HG03045 (cell line): ENCODE results near the gene PXN.
A peak's percentile ranks its signal among the peaks of the same experiment; 100 is the strongest.

ENCODE experiments used
- ATAC-seq: cut with Tn5 transposase; IDR thresholded peaks from one replicate; pipeline ENCODE4 v1.9.1; 2021; ENCODE audit warnings: mild to moderate bottlenecking, moderate library complexity; ENCODE audit not compliant: unreplicated experiment

Gene PXN

DNA sequence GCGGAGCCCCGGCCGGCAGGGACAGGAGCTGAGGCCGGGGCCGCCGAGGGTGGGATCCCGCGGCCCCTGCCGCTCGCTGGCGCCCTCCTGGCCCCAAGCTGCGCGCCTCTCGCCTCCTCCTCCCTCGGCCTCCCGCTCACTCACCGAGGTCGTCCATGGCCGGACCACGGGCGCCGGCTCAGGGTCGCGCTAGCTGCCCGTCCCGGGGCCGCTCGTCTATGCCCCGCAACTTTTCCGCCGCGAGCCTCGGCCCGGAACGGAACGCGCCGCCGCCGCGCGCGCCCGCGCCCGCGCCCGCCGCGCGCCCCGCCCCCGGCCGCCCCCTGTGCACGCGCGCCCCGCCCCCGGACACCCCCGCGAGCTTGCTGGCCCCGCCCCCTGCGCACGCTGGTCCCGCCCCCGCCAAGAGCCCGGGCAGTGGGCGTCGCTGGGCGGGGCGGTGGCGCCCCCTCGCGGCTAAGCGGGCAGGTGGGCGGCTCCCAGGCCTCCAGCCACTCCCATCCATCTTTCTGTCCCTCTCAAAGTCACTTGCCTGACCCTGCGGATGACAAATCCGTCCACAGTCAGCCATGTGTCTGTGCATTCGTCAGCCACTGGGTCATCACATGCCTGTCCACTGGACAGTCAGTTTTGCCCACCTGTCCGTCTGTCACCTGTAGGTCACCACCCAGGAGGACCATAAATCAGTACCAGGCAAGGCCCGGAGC lies at the start of gene PXN:
PXN (minus strand) TSS at position 258 of the 707 bp plus-strand sequence; CDS start at position 157, 101 bp downstream.
- peak; percentile 70 for ATAC-seq

DNA sequence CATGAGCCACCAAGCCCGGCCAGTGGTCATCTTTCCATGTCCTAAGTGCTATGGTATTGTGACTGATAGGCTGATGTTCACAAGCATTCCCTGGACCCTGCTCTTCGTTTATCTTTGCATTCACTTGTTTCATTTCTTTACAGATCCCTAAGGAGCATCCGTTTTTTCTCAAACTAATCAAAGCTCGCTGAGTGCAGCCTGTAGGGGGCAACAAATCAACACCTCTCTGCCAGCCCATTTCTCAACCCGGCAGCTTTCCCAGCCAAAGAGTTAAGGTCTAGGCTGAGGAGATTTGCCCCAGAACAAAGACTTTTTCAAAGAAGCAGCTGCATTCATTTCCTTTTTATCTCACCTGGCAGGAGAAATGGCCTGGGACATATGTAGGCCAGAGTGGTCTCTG lies 48.7 kb upstream of the PXN start:
- ATAC-seq, result no peak

DNA sequence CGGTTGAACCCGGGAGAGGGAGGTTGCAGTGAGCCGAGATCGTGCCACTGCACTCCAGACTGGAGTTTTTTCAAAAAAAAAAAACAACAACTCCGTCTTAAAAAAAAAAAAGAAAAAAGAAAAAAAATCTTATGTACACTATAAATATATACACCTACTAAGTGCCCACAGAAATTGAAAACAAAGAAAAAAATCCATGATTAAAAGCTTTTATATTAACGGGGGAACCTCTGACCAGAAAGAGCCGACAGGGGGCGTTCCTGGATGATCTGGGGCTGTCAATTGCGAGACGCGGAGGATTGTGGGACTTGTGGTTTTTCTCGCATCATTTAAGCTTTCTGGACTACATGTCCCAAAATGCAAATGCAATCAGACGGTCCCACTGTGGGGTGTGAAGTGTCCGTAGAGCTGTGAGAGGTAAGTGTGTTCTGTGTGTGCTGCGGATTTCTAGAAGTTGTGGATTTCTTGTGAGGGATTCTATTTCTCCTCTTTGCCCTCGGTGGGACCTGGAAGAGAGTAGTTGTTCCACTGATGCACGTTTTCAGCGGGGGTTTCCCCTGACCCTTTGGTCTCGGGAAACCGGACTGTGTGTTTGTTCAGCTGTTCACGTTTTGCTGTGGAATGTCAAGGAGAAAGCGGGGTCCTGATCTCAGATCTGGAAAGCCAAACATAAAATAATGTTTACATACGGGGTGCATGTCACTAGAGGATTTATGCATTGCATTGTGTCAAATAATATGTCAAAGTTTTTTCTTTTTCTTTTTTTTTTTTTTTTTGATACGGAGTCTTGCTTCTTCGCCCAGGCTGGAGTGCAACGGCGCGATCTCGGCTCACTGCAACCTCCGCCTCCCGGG lies 36.7 kb upstream of the PXN start, which contains the start of gene SIRT4:
SIRT4 (plus strand) TSS at position 360 of the 854 bp plus-strand sequence. CDS start 1,241 bp downstream, outside the sequence.
- peak; percentile 91 for ATAC-seq

DNA sequence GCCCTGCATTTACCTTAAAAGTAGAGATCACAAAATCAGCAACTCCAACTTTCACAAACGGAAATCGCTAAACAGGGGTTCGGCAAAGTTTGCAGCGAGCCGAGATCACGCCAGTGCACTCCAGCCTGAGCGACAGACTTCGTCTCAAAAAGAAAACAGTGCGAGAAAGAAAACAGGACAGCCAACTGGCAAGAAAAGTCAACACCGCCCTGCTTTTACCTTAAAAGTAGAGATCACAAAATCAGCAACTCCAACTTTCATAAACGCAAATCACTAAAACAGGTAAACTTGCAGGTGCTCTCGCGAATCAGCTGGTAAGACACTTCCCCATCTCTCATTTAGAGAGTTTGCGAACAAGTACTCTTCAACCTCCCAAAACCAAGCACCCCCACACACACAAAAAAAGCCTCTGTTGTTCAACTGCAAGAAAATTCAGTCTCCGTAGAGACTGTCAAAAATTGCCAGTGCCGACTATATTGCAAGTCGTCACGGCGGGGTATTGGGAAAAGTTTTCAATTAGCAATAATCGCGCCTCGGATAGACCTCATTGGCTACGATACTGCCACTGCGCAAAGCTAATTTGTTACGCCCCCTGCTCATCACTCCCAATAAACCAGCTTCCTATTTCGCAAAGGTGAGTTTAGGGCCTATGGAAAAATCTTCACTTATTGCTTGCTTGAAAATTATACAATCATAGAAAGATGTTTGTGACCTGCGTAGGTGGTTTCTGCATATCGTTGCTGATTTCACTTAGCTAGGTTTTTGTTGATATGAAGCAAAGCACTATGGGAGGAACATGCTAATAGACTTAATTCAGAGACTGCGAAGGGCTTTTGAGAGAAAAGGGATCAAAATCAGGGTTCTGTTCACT lies 27.4 kb upstream of the PXN start, which contains the start of gene RNU4-1:
RNU4-1 (minus strand) TSS at position 577 of the 871 bp plus-strand sequence.
- peak; percentile 43 for ATAC-seq

DNA sequence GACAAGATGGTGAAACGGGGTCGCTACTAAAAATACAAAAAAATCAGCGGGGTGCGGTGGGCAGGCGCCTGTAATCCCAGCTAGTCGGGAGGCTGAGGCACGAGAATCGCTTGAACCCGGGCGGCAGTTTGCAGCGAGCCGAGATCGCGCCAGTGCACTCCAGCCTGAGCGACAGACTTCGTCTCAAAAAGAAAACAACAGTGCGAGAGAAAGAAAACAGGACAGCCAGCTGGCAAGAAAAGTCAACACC lies 26.8 kb upstream of the PXN start:
- ATAC-seq, result peak; percentile 4

DNA sequence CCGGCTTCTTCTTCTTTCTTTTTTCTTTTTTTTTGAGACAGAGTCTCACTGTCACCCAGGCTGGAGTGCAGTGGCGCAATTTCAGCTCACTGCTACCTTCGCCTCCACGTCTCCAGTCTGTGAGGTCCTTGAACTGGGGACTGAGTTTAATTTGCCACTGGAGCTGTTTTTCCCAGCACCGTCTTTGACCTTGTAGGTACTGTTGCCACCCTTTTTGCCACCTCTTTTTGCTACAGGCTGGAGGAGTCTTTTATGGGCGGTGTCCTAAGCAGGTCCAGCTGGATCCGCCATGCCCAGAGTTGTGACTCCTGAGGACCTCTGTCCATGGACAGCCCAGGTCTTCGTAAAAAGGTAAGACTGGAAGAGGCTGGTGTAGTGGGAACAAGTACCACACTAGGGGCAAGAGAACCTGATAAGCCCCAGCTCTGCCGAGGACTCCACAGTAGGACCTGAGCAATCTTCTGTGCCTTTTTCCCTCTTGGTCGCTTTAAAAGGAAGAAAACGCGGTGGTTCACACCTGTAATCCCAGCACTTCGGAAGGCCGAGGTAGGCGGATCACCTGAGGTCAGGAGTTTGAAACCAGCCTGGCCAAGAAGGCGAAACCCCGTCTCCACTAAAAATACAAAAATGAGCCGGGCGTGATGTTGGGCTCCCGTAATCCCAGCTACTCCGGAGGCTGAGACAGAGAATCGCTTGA lies 25.2 kb upstream of the PXN start:
- ATAC-seq, result peak; percentile 0

DNA sequence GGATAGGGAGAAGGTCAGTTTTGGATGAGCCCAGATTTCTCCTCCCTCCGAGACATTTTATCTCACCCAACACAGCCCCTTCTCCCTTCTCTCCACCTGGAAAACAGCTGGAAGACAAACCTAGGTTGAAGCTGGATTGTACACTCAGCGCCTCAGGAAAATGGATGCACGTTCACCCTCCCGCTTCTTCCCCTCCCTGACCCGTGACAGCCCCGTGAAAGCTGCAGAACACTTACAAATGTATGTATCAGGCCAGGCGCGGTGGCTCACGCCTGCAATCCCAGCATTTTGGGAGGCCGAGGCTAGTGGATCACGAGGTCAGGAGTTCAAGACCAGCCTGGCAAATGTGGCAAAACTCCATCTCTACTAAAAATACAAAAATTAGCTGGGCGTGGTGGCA lies 22.0 kb upstream of the PXN start:
- ATAC-seq, result no peak

DNA sequence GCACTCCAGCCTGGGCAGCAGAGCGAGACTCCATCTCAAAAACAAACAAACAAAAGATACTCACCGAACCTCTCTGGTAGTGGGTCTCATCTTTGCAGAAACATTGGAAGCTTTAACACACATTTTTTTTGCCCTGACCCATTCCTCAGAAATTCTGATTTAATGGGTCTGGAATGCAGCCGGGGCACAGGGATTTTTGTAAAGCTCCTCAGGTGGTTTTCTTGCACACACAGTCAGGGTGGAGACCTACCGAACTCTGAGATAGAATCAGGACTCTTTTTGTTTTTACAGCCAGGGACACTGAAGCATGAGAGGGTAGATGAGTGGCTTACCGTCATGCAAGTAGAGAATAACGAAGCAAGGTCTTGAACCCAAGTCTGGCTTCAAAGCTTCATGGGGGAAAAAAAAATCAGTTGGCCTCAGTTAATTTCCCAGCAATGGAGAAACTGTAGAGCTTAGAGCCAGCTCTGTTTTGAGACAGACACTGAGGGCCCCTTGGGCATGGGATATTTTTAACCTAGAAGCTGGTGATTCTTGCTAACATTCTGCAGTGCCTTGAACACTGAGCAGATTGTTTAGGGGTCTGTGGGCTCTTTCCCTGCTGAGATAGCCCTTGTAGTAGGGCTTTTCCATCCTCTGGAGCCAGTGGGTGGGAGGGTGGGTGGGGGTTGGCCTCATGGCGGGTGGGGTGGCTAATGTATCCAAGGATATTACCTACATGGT lies 21.4 kb upstream of the PXN start:
- ATAC-seq, result no peak

DNA sequence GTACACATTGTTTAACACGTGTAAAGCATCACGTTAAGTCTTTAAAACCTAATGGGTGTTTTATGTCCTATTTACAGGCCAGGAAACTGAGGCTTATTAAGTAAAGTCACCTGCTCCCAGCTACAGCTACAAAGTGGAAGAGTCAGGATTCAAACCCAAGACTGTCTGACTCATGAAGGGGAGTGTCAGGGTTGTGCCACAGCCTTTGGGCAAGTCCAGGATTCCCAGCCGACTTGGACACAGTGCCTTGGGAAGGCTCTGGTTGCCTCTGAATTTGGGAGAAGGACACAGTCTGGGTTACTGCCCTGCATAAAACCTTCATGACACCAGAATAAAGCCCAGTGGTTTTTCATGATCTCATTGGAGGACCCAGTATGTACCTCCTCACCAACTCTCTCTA lies 18.9 kb upstream of the PXN start:
- no peak for ATAC-seq

DNA sequence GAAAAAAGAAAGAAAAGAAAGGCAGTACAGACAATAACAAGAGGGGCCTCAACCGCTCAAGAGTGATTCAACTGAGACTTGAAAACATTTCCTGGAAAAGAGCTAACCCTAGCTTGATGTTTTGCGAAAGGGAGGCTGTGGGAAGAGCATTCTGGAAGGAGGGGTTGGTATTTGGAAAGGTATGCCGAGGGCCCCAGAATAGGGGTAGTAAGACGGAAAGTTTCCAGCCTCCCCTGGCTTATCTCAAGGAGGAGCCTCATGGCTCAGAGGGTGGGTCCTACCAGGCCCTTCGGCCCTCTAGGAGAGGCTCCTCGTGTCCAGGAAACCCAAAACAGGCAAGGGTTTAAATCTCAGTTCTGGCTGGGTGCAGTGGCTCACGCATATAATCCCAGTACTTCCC lies 17.8 kb upstream of the PXN start:
- no peak for ATAC-seq

DNA sequence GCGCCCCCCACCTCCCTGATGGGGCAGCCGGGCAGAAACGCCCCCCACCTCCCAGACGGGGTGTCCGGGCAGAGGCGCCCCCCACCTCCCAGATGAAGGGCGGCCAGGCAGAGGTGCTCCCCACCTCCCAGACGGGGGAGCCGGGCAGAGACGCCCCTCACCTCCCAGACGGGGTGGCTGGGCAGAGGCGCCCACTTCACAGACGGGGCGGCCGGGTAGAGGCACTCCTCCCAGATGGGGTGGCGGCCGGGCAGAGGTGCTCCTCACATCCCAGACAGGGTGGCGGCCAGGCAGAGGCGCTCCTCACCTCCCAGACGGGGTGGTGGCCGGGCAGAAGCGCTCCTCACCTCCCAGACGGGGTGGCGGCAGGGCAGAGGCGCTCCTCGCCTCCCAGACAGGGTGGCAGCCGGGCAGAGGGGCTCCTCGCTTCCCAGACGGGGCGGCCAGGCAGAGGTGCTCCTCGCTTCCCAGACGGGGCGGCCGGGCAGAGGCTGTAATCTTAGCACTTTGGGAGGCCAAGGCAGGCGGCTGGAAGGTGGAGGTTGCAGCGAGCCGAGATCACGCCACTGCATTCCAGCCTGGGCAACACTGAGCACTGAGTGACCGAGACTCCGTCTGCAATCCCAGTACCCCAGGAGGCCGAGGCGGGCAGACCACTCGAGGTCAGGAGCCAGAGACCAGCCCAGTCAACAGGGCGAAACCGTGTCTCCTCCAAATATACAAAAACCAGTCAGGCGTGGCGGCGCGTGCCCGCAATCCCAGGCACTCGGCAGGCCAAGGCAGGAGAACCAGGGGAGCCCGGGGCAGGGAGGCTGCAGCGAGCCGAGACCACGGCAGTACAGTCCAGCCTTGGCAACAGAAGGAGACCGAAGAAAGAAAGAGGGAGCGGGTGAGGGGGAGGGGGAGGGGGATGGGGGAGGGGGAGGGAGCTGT lies 12.9 kb upstream of the PXN start:
- ATAC-seq, result no peak

DNA sequence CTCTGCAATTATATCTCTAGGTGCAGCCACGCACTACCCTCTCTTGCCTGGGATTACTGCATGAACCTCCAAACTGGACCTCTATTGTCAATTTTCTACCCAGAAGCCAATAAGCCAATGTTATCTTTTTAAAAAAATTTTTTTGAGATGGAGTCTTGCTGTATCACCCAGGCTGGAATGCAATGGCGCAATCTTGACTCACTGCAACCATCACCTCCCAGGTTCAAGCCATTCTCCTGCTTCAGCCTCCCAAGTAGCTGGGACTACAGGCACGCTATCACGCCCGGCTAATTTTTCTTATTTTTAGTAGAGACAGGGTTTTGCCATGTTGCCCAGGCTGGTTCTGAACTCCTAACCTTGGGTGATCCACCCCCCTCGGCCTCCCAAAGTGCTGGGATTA lies 11.2 kb upstream of the PXN start:
- ATAC-seq, result no peak

DNA sequence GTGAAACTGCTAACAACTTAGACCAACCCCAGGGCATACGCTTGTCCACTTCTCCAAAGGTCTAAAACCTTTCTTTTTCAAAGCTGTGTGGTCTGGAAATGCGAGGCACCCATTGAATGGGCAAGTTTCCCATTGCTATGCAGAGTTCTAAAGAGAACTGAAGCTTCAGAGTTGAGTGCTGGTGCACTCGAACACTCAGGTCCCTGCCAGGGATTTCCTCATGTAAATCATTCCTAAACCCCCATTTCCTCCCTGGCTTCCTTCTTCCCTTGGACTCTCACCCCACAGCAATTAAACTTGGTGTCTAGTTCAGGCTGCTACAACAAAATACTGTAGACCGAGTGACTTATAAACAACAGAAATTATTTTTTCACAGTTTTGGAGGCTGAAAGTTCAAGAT lies 2.2 kb upstream of the PXN start:
- no peak for ATAC-seq

DNA sequence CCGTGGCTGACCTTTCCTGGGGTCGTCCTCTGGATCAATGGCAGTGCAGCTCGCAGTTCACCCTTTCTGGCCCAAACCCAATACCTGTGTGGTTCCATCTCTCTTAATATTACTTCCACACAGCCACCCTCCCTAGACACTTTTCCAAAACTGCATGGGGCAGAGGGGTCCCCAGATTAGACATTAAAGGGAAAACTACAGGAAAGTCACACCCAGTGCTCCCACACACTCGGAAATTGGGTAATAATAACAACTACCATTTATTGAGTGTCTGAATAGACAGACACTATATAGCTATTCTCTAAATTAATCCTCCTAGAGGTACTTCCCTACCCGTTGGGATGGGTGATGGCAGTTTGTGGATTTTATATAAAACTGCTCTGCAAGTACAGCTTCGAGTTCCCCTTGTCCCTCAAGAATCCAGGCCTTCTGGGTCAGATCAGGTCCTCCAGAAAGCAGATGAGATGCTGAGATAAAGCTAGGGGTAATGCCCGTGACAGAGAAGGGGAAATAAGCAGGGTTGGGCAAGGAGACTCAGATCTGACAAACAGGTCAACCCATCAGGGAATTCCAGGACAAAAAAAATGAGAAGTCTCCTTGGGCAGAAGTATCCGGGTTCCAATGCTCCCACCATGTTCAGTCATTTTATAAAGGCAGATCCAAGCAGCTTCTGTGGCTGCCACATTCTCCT lies 795 bp upstream of the PXN start:
- no peak for ATAC-seq

DNA sequence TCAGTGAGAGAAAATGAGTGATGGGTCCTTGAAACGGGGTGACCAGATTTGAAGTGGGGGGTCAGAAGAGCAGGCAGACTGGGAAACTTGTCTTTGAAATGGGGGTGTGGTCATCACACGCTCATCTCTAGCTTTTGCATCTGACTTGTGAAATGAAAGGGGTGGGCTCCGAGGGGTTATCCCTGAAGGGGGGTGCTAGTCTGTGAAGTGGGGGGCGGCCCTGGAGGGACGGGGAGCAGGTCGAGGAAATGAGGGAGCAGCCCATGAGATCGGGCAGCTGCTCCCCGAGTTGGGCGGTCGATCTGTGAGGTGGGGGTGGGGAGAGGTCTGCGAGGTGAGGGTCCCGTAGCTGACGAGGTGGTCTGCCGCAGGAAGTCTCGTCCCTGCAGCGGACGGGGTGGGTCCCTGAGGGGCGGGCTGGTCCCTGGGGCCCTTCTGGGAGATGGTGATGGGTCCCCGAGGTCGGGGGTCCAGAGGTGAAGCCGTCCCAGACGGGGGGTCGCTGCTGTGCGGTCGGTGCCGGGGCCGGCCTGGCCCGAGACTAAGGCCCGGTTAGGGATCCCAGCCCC lies 542 bp downstream of the PXN start:
- no peak for ATAC-seq

DNA sequence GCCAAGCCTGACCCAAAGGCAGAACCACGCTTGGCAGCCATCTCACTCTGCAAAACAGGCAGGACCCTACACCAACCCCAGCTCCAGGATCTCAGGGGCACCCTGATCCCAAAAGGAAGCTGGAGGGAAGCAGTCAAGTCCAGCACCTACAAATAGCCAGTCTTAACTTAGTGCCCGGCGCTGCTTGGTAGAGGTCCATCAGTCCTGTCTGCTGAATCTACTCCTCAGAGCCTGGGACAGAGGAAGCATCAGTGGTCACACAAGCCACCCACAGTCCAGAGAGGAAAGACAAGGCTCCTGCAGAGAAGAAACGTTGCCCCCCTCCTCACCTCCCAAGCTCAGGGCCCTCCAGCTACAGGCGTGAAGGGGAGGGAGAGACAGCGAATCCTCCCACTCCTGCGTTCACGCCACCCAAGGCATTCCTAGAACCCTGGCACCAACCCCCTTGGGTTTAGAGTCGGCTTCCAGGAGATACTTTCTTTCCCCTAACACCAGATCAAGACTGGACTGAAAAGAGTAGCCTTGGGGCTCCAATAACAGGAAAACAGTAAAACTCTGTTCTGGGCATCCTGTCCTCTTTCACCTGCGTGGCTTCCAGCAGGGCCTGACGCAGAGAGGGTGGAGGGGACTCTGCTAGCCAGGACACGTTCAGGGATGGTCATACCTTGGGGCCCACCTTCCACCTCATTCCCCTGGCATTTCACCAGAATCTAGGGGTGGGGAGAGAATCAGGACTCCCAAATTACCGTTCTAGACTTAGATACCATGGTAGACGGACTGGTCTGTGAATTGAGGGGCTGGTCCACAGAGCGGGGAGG lies 1.2 kb downstream of the PXN start:
- ATAC-seq, result no peak

DNA sequence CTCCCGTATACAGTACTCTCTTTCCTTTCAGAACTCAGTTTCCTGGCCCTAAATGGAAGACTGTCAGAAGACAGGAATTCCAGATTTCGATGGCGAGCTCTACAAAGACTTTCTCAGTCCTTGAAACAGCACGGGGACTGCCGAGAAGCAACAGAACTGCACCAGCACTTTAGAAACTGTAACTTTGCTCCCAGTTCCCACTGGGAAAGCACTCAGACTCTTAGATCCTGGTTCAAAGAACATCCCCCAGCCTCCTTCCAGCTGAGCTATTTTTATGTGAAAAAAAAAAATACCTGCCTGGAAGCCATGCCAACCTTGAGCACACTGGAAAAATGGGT lies 1.8 kb downstream of the PXN start:
- ATAC-seq, result no peak
